ENCODE data around the gene CRB2.

- TF ChIP-seq, protein P1, sequence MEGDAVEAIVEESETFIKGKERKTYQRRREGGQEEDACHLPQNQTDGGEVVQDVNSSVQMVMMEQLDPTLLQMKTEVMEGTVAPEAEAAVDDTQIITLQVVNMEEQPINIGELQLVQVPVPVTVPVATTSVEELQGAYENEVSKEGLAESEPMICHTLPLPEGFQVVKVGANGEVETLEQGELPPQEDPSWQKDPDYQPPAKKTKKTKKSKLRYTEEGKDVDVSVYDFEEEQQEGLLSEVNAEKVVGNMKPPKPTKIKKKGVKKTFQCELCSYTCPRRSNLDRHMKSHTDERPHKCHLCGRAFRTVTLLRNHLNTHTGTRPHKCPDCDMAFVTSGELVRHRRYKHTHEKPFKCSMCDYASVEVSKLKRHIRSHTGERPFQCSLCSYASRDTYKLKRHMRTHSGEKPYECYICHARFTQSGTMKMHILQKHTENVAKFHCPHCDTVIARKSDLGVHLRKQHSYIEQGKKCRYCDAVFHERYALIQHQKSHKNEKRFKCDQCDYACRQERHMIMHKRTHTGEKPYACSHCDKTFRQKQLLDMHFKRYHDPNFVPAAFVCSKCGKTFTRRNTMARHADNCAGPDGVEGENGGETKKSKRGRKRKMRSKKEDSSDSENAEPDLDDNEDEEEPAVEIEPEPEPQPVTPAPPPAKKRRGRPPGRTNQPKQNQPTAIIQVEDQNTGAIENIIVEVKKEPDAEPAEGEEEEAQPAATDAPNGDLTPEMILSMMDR (IDR thresholded peaks at IDR 0.05) = no peak
- TF ChIP-seq EZH2 (IDR thresholded peaks at IDR 0.05; ENCODE audit: borderline replicate concordance, insufficient read depth, low read depth, low read length, poor library complexity, severe bottlenecking) = no peak
Measured at GRCh38 chr9:123380852-123381705, 25.1 kb downstream of the CRB2 start.
